Measurements from ENCODE around the gene THSD4.

DNA sequence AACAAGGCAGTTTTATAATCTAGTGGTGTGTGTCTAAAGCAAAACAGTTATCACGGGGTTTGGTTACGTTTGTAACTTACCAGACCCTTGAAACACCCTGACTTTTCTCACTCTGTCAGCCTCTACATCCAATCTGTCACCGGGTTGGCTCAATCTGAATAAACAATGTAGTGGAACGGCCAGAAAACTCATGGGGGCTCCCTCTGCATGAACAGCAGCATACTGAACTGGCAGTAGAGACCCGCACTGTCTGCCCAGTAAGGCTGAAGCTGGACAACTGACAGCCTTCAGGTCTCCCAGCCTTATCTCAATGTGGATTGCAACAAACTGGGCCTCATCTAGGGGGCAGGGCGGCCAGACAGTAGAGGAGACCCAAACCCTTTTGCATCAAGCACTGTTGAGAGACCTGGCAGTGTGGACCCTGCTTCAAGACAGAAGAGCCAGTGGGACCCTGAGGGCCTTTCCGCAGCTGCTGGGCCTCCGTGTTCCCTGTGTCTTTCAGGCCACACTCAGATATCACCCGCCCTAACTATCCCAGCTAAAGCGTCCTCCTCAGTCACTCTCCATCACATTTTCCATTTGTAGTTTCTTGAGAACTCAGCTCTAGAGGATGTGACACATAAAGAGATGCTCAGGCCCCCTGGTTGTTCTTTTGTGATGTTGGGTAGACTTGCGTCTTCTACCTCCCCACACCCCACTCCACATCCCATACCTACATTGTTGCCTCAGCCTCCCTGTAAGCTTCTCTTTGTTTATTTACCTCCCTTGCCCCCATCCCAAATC lies 513.9 kb downstream of the THSD4 start:
- TF ChIP-seq POLR2AphosphoS5 (IDR thresholded peaks at IDR 0.05; ENCODE audit: low read depth, low read length) (no peak), POLR2A (IDR thresholded peaks at IDR 0.05; ENCODE audit: low read depth, low read length) (no peak)
